Heart left ventricle (tissue), 16 donors: ENCODE data around the gene STPG1. TPM values are rescaled to one million over a fixed set of nuclear protein-coding genes. Genes with fewer than 3 reads are reported as not detected.

Experiments
- ATAC-seq, 4 donors: fragments of 200-7000 bp; cut with Tn5 transposase; one replicate each; pipeline ENCODE4 v1.9.1; 2020 to 2022; ENCODE audit warnings: moderate library complexity in 4 of 4, mild to moderate bottlenecking in 3 of 4, moderate number of reproducible peaks in 1 of 4
- DNase-seq, 5 donors: peaks; one replicate each; pipeline ENCODE4 v3.0.0-alpha.2; 2020
- H3K27ac ChIP-seq, 12 donors: fragments of 200-600 bp; sonication (generic) in 4 of 12; one replicate each; pipeline versions ENCODE4 v1.5.0 to v1.8.0; 2016 to 2022; ENCODE audit warnings: mild to moderate bottlenecking in 2 of 12
- H3K27me3 ChIP-seq, 9 donors: fragments of 200-600 bp; sonication (generic) in 2 of 9; one replicate each; pipeline versions ENCODE4 v1.5.1 to v1.8.0; 2016 to 2022; ENCODE audit warnings: mild to moderate bottlenecking in 3 of 9
- H3K36me3 ChIP-seq, 9 donors: fragments of 200-600 bp; sonication (generic) in 2 of 9; one replicate each; pipeline versions ENCODE4 v1.5.0 to v1.8.0; 2018 to 2022; ENCODE audit warnings: mild to moderate bottlenecking in 2 of 9
- H3K4me1 ChIP-seq, 12 donors: fragments of 200-600 bp; sonication (generic) in 4 of 12; one replicate each; pipeline versions ENCODE4 v1.5.0 to v1.8.0; 2016 to 2022; ENCODE audit warnings: mild to moderate bottlenecking in 3 of 12
- H3K4me3 ChIP-seq, 12 donors: fragments of 200-600 bp; sonication (generic) in 4 of 12; one replicate each; pipeline versions ENCODE4 v1.5.0 to v1.8.0; 2017 to 2022; ENCODE audit warnings: mild to moderate bottlenecking in 9 of 12, moderate library complexity in 4 of 12
- H3K9me3 ChIP-seq, 12 donors: fragments of 200-600 bp; sonication (generic) in 4 of 12; one replicate each; pipeline versions ENCODE4 v1.5.0 to v1.8.0; 2016 to 2022; ENCODE audit warnings: mild to moderate bottlenecking in 1 of 12
- POLR2A ChIP-seq, 2 donors: fragments of 450-650 bp; IDR thresholded peaks; one replicate each; pipeline ENCODE4 v1.6.1; 2017; ENCODE audit warnings: antibody characterized with exemption in 2 of 2, mild to moderate bottlenecking in 2 of 2, moderate library complexity in 2 of 2
- WGBS, 4 donors: extraction: QIAGEN DNeasy Blood & Tissue Kit in 2 of 4; methylation state at CpG; one replicate each; pipeline versions ENCODE4 v1.1.5 to v1.1.7; 2013 to 2018; 5-methylcytosine and 5-hydroxymethylcytosine counted together
- intact Hi-C, 10 donors: fragments of 100-400 bp; cut with DNase I; formaldehyde crosslinking; loops; one replicate each; pipeline versions ENCODE4 v1.11.1 to v1.14.2; 2022
- polyA plus RNA-seq, 2 donors: library from polyadenylated mRNA; stranded (reverse); fragments of 200-250 nt; gene quantifications; one replicate each; pipeline ENCODE4 v1.2.3, GENCODE V29; 2013
- total RNA-seq, 9 donors: library from RNA; depleted of rRNA in 2 of 9; stranded (reverse); fragments of >200 nt in 2 of 9; fragmentation: NEBNext Ultra II Directional in 3 of 9; extraction: Animal tissue kit (Norgen Biotek cat#: 25700) in 3 of 9; gene quantifications; one replicate each; pipeline versions ENCODE4 v1.1.0 to v1.2.4, GENCODE V29; 2016 to 2023
- TF ChIP-seq, protein P1 (sequence below), 12 donors: fragments of 200-600 bp; sonication (generic) in 4 of 12; IDR thresholded peaks; one replicate each; pipeline versions ENCODE4 v1.5.0 to v1.8.0; 2018 to 2022; ENCODE audit warnings: antibody characterized with exemption in 12 of 12, mild to moderate bottlenecking in 5 of 12
- donor health status: ischemic (EF 13 %, LVEDD 7.1; RV severe dilation, severe dysfunction).
- donor health status: healthy with polysubstance abuse.
- donor health status: DM: no; HTN: yes; CAD: no.
- donor health status: DM: no; HTN: no; CAD: no.
- donor health status: ischemic (EF 25% LVEDD 6.9; RV normal size, moderate dysfunction).
- donor health status: ischemic (EF 25% LVEDD 5.7; RV mildly dilated, moderate dysfunction).
- donor health status: healthy.
- donor health status: DM: yes; HTN: yes; CAD: no.
- donor health status: ischemic (EF 35%, LVEDD 5.7; RV mildly dilated, moderate dysfunction).
- donor health status: nonischemic (EF 11% LVEDD 7.7; RV severe dilation, severe dysfunction).
- donor health status: DM: yes; HTN: yes; CAD: no.
- donor health status: PGD.
- donor health status: ischemic (EF 29% LVEDD 5.4; RV normal size, mild dysfunction).
- donor health status: nonischemic (EF 23%, LVEDD 6.1; RV moderate dilation, normal function).

Gene STPG1
- total and polyA plus RNA-seq, 11 donors = 3.8 to 6.9 (median 4.8) TPM

DNA sequence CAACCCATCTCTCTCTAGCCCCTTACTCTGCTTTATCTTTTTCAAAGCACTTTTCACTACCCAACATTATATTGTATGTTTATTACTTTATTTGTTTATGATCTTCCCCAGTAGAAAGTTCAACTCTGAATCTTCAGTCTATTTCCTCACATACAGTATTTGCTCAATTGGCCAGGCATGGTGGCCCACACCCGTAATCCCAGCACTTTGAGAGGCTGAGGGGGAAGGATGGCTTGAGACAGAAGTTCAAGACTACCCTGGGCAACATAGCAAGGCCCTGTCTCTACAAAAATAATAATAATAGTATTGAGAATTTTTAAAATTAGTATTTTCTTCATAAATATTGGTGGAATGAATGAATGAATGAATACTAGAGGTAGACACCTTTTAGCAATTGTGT is 1.2 kb downstream of the STPG1 start:
- peak overlapping the region in 3 of 12 donors; percentile 72 to 88 (median 81) for H3K4me3 ChIP-seq
- H3K27me3 ChIP-seq = no peaks in the 10 kb centered on the region
- peaks cover 0 to 31% (median 23%) of the 10 kb centered on the region in 12 donors for H3K4me1 ChIP-seq
- DNase-seq (no peak), ATAC-seq (no peak)
- WGBS, 4 donors = 91 to 96% (median 94%) methylated on average over 1 of the region's 1 CpG
- peaks cover 0 to 12% (median 0%) of the 10 kb centered on the region in 12 donors for H3K9me3 ChIP-seq
- H3K27ac ChIP-seq = no peak overlapping the region
- no peak for TF ChIP-seq POLR2A (IDR thresholded peaks at IDR 0.05)
- H3K36me3 ChIP-seq = no peaks in the 10 kb centered on the region
- intact Hi-C loops = loop anchor here in 6 of 10 donors (10.0 kb wide), 4 partner anchors 92 to 232 kb away; partner anchors contain the start of genes RCAN3 (in 2 of the 6) and SRRM1 (in 1 of the 6)

DNA sequence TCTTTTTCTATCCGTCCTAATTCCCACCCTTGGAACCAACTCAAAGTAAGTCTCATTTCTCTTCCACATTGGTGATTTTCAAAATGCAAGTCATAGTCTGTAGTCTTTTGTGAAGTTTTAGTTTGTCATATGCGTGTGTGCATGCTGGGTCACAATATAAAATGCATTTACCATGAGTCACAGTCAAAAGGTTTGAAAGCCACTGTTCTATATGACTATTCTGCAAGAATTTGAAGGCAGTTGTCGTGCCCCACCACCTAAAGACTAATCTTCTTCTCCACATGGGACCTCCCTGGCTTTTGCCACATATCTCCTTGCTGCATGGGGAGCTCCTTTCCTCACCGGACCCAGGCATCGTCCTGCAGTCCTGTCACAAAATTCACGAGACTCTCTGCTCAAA is 1.6 kb downstream of the STPG1 start:
- H3K9me3 ChIP-seq = peaks cover 0 to 12% (median 0%) of the 10 kb centered on the region in 12 donors
- ATAC-seq (no peak), DNase-seq (no peak)
- no peak overlapping the region for H3K27ac ChIP-seq
- intact Hi-C loops = loop anchor here in 6 of 10 donors (10.0 kb wide), 4 partner anchors 93 to 233 kb away; partner anchors contain the start of genes RCAN3 (in 2 of the 6) and SRRM1 (in 1 of the 6)
- TF ChIP-seq POLR2A (IDR thresholded peaks at IDR 0.05) = no peak
- TF ChIP-seq, protein P1, sequence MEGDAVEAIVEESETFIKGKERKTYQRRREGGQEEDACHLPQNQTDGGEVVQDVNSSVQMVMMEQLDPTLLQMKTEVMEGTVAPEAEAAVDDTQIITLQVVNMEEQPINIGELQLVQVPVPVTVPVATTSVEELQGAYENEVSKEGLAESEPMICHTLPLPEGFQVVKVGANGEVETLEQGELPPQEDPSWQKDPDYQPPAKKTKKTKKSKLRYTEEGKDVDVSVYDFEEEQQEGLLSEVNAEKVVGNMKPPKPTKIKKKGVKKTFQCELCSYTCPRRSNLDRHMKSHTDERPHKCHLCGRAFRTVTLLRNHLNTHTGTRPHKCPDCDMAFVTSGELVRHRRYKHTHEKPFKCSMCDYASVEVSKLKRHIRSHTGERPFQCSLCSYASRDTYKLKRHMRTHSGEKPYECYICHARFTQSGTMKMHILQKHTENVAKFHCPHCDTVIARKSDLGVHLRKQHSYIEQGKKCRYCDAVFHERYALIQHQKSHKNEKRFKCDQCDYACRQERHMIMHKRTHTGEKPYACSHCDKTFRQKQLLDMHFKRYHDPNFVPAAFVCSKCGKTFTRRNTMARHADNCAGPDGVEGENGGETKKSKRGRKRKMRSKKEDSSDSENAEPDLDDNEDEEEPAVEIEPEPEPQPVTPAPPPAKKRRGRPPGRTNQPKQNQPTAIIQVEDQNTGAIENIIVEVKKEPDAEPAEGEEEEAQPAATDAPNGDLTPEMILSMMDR (IDR thresholded peaks at IDR 0.05) = no peak
- peaks cover 0 to 26% (median 22%) of the 10 kb centered on the region in 12 donors for H3K4me1 ChIP-seq
- 82 to 87% (median 85%) methylated on average over 6 of the region's 6 CpGs for WGBS, 4 donors
- no peaks in the 10 kb centered on the region for H3K27me3 ChIP-seq
- no peaks in the 10 kb centered on the region for H3K36me3 ChIP-seq
- H3K4me3 ChIP-seq = no peak overlapping the region

- Histone ChIP-seq H3K36me3 (no peaks in the 10 kb centered on the region), H3K9me3 (peaks cover 0 to 12% (median 0%) of the 10 kb centered on the region in 12 donors), H3K4me1 (peaks cover 0 to 17% (median 13%) of the 10 kb centered on the region in 12 donors), H3K27ac (no peak overlapping the region), H3K4me3 (no peak overlapping the region), H3K27me3 (no peaks in the 10 kb centered on the region)
- no peak for TF ChIP-seq POLR2A (IDR thresholded peaks at IDR 0.05)
- TF ChIP-seq, protein P1 (IDR thresholded peaks at IDR 0.05) = no peak
- DNase-seq (no peak), ATAC-seq (no peak)
- intact Hi-C loops = loop anchor here in 6 of 10 donors (10.0 kb wide), 4 partner anchors 94 to 234 kb away; partner anchors contain the start of genes RCAN3 (in 2 of the 6) and SRRM1 (in 1 of the 6)
- 91 to 96% (median 95%) methylated on average over 7 of the region's 7 CpGs for WGBS, 4 donors
Observed at GRCh38 chr1:24410750-24411149, 2.8 kb downstream of the STPG1 start.

GRCh38 chr1:24409535-24409934 is 4.0 kb downstream of the STPG1 start:
- intact Hi-C loops = no loop called here
- TF ChIP-seq POLR2A (IDR thresholded peaks at IDR 0.05) = no peak
- TF ChIP-seq, protein P1 (IDR thresholded peaks at IDR 0.05) = no peak
- 84 to 87% (median 85%) methylated on average over 3 of the region's 3 CpGs for WGBS, 4 donors
- no peak overlapping the region for H3K27ac ChIP-seq
- H3K4me1 ChIP-seq = peaks cover 0 to 12% (median 8%) of the 10 kb centered on the region in 12 donors
- H3K36me3 ChIP-seq = no peaks in the 10 kb centered on the region
- ATAC-seq (no peak), DNase-seq (no peak)
- H3K9me3 ChIP-seq = peaks cover 0 to 12% (median 0%) of the 10 kb centered on the region in 12 donors
- no peak overlapping the region for H3K4me3 ChIP-seq
- no peaks in the 10 kb centered on the region for H3K27me3 ChIP-seq
